Bronchial epithelial cell (primary cell): ENCODE results near the gene KCNJ14. TPM values are rescaled to one million over a fixed set of nuclear protein-coding genes. Genes with fewer than 3 reads are reported as not detected.

Experiments
- DNase-seq: peaks from one replicate; pipeline ENCODE4 v3.0.0-alpha.2; 2010; ENCODE audit warnings: low read depth
- FAIRE-seq: peaks from 2 replicates; lab custom pipeline; 2011; peaks lifted over from hg19 to GRCh38; lab: Jason Lieb, UNC
- H3K27me3 ChIP-seq: 2 replicates; pipeline ENCODE4 v1.5.1; 2011; ENCODE audit warnings: low read length; ENCODE audit not compliant: control insufficient read depth, insufficient read depth
- H3K36me3 ChIP-seq: 2 replicates; pipeline ENCODE4 v1.5.1; 2011; ENCODE audit warnings: low read length; ENCODE audit not compliant: control insufficient read depth, insufficient read depth
- H3K4me3 ChIP-seq: 2 replicates; pipeline ENCODE4 v1.5.1; 2011; ENCODE audit warnings: mild to moderate bottlenecking, low read depth, low read length, control low read depth
- total RNA-seq: library from RNA; depleted of rRNA; stranded (reverse); fragments of >200 nt; gene quantifications from 2 replicates; pipeline ENCODE4 v1.2.1, GENCODE V29; 2014
- TF ChIP-seq, protein P1 (sequence below): IDR thresholded peaks from 2 replicates; pipeline ENCODE4 v1.5.1; 2011; ENCODE audit warnings: mild to moderate bottlenecking, moderate library complexity, low read length, control low read depth, inconsistent platforms; ENCODE audit not compliant: insufficient read depth, severe bottlenecking

The KCNJ14 gene
- total RNA-seq, 1 donor from 2014 or later = 1.1 TPM

DNA sequence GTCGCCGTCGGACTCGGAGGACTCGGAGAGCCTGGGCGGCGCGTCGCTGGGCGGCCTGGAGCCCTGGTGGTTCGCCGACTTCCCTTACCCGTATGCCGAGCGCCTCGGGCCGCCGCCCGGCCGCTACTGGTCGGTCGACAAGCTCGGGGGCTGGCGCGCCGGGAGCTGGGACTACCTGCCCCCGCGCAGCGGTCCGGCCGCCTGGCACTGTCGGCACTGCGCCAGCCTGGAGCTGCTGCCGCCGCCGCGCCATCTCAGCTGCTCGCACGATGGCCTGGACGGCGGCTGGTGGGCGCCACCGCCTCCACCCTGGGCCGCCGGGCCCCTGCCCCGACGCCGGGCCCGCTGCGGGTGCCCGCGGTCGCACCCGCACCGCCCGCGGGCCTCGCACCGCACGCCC, 12.1 kb upstream of the KCNJ14 start:
- FAIRE-seq (no peak), DNase-seq (no peak)
- H3K27me3 ChIP-seq = peaks cover 5% of the 10 kb centered on the region
- H3K36me3 ChIP-seq = peaks cover 2% of the 10 kb centered on the region
- TF ChIP-seq, protein P1, sequence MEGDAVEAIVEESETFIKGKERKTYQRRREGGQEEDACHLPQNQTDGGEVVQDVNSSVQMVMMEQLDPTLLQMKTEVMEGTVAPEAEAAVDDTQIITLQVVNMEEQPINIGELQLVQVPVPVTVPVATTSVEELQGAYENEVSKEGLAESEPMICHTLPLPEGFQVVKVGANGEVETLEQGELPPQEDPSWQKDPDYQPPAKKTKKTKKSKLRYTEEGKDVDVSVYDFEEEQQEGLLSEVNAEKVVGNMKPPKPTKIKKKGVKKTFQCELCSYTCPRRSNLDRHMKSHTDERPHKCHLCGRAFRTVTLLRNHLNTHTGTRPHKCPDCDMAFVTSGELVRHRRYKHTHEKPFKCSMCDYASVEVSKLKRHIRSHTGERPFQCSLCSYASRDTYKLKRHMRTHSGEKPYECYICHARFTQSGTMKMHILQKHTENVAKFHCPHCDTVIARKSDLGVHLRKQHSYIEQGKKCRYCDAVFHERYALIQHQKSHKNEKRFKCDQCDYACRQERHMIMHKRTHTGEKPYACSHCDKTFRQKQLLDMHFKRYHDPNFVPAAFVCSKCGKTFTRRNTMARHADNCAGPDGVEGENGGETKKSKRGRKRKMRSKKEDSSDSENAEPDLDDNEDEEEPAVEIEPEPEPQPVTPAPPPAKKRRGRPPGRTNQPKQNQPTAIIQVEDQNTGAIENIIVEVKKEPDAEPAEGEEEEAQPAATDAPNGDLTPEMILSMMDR = no peak
- H3K4me3 ChIP-seq = no peak overlapping the region

- FAIRE-seq (no peak), DNase-seq (no peak)
- TF ChIP-seq, protein P1 = no peak
- peaks cover 5% of the 10 kb centered on the region for H3K27me3 ChIP-seq
- H3K4me3 ChIP-seq = no peak overlapping the region
- H3K36me3 ChIP-seq = peaks cover 3% of the 10 kb centered on the region
These were observed 11.6 kb upstream of the KCNJ14 start for GRCh38 chr19:48443731-48444128.

GRCh38 chr19:48444129-48444935, 11.0 kb upstream of the KCNJ14 start:
- TF ChIP-seq, protein P1 = no peak
- H3K27me3 ChIP-seq = peaks cover 5% of the 10 kb centered on the region
- DNase-seq = no peak
- peaks cover 4% of the 10 kb centered on the region for H3K36me3 ChIP-seq
- no peak for FAIRE-seq
- H3K4me3 ChIP-seq = no peak overlapping the region

DNA sequence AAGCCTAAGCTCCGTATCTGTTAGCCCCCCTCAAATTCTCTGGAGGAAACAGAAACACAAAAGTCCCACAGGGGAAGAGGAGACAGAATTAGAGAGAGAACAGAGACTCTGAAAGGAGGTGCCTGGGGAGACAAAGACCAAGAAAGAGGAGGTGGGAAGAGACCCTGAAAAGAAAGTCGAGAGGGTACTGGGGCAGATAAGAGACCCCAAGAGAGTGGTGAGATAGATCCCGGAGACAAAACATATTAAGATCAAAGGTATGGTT, 10.5 kb upstream of the KCNJ14 start:
- no peak for FAIRE-seq
- Histone ChIP-seq H3K27me3 (peaks cover 5% of the 10 kb centered on the region), H3K36me3 (peaks cover 7% of the 10 kb centered on the region), H3K4me3 (no peak overlapping the region)
- DNase-seq = no peak
- TF ChIP-seq, protein P1 = no peak

GRCh38 chr19:48445256-48445605, 10.1 kb upstream of the KCNJ14 start:
- TF ChIP-seq, protein P1 = peak; percentile 57
- Histone ChIP-seq H3K27me3 (peaks cover 5% of the 10 kb centered on the region), H3K4me3 (peak overlapping the region; percentile 86), H3K36me3 (peaks cover 10% of the 10 kb centered on the region)
- peak; percentile 47 for FAIRE-seq
- peak; percentile 91 for DNase-seq
